GM04504 (cell line): ENCODE data around the gene ANO1.

Experiments used
- DNase-seq: peaks from one replicate; pipeline ENCODE4 v3.0.0-alpha.2; 2012; ENCODE audit warnings: low read depth

The ANO1 gene

DNA sequence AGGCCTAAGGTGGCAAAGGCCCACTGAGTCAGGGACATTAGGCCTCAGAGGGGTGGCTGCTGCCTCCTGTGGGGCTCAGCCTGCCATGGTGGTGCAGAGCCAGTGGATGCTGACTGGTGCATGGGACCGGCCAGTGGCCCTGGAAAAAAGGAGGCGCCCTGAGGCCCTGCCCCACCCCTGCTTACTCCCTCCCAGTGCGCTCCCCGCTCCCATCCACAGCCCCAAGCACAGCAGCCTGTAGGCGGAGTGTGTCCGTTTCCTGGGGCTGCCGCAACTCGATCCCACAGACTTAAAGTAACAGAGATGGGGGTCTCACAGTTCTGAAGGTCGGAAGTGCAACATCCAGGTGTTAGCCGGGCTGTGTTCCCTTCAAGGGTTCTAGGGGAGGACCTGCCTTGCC is 86.6 kb downstream of the ANO1 start:
- no peak for DNase-seq

DNA sequence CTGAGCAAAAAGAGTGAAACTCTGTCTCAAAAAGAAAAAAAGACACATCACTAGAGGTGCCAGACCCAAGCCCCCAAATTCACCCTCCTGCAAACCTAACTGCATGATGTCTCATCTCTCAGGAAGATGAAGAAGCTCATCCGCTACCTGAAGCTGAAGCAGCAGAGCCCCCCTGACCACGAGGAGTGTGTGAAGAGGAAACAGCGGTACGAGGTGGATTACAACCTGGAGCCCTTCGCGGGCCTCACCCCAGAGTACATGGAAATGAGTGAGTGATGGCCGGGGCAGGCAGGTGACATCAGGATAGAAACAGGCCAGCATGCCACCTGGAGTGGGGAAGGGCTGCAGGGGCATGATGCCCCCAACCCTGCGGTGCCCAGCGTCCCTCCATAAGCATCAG is 89.0 kb downstream of the ANO1 start:
- no peak for DNase-seq

DNA sequence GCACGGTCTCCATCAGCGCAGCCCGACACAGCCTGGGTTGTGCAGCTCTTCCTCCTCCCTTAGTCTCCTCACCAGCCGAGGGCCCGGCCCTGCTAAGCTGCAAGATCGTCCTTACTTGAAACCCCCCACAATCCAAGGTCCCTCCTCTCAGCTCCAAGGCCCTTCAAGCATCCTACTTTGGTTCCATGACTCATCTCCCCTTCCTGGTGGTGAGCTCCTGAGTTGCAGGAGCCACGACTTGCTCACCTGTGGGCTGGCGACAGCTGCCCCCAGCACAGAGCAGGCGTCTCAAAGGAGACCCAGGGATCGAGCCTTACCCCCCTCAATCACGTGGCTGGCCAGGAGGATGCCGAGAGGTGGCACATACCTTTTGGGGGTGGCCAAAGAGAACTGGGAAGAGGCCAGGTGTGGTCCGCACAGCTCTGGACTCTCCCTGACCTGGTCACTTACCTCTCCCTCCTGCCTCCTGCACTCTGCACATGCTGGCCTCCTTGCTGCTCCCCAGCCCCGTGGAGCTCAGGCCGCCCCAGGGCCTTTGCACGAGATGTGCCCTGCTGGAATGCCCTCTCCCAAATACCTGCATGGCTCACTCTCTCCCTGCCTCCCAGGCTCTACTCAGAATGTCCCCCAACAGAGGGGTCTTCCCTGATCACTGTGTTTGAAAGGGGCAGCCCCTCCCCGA is 89.7 kb downstream of the ANO1 start:
- DNase-seq: no peak

DNA sequence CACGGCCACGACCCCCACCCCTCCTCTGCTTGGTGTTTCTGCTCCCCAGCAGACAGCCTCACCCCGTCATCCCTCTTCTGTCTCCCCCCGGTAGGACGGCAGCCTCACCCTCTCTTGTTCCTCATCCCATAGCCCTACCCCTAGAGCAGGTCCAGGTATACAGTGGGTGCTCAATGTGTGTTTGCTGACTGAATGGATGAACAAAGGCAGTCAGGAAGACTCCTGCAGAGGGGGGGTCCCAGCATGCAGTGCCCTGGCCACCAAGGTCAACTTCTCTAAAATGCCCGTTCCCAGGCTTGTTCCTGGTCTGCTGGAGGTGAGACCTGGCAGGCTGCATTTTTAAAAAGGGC is 90.3 kb downstream of the ANO1 start:
- no peak for DNase-seq

DNA sequence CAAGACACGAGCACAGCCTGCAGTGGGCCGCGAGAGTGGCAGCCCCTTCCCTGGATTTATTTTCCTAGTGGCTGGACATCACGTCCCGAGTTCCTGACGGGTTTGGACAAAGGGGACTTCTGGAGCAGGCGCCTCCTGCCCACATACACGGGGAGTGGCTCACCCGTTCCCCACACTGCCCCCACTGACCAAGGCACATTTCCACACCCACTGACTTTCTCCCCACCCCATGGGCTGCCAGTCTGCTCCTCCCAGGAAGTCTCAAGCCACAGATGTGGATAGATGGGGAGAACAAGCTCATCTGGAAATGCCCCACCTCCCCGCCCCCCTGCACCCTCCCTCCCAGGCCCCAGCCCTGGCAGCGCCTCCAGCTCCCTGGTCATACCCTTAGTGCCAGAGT is 91.0 kb downstream of the ANO1 start:
- no peak for DNase-seq

DNA sequence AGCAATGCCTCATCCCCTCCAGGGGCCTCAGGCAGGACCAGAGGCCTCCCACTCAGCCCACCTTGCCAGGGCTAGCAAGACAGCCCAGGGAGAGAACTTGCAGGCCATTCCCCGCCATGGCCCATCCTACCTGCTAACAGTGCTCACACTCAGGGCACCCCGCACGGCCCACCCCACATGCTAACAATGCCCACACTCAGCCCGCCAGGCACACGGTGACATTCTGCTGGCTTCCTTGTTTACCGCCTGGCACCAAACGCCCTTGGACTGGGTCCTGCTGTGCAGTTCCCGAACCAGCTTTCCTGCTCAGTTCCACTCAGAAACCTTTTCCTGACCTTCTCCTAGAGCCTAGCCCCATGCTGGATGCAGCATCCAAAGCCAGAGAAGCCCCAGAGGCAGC is 91.5 kb downstream of the ANO1 start:
- DNase-seq: no peak

DNA sequence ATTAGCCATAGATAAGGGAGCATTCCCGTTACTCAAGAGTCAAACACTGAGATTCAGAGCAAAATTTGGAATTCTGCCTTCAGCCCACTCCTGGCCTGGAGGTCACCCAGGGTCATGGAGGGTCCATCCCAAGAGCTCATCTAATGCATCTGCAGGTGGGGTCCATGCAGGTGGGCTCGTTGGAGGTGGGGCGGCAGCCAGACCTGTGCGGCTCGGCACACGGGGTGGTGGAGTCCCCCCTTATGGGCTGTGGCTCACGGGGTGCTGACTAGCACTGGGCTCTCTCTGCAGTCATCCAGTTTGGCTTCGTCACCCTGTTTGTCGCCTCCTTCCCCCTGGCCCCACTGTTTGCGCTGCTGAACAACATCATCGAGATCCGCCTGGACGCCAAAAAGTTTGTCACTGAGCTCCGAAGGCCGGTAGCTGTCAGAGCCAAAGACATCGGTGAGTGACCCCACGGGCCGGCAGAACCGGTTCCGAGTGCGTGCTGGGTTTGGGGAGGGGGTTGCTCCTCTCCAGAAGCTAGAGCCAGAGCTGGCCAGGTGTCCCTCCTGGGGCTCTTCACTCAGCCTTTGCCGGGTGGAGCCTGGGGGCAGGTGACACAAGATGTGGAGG is 92.6 kb downstream of the ANO1 start:
- no peak for DNase-seq

DNA sequence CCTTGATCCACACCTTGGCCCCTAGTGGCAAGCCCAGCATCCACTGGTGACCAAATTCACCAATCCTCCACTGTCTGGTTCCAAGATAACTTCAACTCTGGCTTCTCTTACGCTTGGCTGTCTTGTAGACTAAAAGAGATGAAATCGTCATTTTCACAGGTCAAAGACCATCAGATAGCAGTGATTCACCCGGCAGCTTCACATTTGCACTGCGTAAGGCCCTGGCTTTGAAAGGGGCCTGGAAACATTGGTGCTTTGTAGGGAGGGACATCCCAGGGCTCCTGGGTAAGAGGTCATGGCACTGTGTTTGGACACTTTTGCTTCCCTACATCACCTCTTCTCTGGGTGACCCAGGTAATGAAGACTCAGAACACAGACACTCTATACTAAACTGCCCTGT is 94.9 kb downstream of the ANO1 start:
- no peak for DNase-seq

DNA sequence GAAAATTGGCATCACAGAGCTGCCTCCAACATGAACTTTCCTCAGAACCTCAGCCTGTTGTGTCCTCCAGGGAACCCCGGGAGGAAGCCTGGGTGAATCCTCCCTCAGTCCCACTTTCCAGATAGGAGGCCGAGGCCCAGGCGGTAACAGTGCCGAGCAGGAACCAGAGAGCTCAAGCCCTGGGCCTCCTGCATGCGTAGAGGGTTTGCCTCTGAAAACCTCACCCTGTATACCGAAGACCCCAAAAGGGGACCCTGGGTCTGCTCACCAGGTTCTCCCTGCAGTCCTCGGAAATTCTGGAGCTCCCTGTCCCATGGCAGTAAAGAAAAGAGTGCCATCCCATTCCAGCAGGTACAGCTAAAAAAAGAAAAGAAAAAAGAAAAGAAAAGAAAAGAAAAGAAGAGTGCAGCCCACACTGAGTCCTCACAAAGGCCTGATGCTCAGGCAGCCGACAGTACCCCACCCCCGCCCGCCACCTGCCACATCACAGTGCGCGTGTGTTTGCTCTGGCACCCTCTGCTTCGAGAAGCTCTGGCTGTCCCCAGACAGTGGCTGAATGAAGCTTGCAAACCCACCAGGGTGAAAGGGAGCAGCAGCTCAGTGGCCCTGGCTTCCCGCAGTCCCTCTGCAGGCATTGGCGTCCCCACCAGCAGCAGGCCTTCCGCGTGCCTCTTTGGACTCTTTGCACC is 96.6 kb downstream of the ANO1 start:
- no peak for DNase-seq

DNA sequence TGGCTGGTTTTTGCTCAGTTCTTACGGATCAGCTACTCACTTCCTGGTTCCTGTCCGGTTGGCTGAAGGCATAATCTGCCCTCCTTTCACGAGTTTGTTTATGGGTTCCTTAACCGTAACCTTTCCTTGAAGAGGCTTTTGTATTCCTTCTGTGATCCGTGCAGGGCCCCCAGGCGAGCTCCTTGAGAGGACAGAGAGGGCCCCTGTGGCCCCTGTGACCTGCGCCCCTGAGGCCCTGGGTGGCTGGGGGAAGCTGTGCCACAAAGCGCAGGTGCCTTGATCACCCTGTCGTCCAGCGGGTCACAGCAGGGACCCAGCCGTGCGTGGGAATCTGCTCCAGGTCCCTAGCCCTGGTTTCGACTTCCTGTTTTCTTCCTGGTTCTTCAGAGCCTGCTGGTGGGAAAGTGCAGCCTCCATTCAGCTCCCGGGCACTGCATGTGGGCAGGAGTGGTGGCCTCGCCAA is 97.2 kb downstream of the ANO1 start:
- DNase-seq: no peak

DNA sequence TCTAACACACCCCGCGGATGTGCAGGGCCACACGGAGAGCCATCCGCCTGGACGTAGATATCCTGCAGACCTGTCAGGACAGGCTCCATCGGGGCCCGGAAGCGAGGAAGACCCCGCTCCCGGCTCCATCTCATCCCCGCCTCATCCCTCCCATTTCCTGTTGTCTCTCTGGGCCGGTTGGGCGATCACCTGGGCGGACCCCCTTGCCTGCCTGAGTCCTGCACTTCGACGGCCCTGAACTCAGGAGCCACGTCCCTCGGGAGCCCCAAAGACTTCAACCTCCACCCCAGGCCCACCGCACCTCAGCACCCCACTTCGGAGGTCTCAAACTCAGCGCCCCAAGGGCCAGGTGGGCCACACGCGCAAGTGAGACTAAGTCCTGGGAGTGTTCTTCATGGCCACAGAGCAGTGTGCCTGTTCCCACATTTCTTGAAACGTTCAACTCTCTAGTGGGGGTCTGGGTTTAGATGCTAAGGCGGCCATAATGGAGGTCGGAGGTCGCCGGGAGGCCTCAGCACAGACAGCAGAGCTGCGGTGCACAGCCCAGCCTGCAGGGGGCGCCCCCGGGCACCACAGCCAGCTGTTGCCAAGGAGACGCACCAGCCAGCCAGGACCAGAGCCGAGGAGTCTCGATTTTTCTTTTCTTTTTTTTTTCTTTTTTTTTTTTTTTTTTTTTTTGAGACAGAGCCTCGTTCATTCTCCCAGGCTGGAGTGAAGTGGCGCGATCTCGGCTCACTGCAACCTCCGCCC is 99.0 kb downstream of the ANO1 start:
- DNase-seq: no peak

DNA sequence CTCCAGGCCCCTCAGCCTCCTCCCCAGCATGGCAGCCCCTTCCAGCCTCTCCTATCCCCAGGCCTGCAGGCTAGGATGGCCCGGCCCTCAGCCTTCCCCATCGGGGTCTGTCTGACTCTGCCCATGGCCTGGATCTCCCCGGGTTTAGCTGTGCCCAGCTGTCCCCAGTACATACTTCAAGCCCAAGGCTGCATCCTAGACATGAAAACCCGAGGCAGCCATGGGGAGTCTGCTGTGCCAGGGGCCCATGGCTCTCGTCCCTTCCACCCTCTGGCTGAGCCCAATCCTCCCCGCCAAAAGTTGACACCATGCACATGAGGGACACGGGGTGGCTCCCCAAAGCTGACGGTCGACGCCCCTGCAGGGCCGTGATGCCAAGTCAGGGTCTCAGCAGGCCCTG is 102.8 kb downstream of the ANO1 start:
- DNase-seq: no peak

DNA sequence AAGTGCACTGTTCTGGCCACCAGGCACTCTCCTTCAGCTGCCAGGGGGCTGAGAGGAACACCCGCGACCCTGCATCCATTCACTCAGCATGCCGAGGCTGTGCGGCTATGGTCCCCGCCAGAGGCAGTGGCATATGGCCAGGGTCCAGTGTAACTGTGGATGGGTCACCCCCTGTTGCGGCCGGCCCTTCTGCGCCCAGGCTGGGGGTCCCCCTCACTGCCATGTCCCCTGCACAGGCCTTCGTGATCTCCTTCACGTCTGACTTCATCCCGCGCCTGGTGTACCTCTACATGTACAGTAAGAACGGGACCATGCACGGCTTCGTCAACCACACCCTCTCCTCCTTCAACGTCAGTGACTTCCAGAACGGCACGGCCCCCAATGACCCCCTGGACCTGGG is 104.1 kb downstream of the ANO1 start:
- DNase-seq: no peak

DNA sequence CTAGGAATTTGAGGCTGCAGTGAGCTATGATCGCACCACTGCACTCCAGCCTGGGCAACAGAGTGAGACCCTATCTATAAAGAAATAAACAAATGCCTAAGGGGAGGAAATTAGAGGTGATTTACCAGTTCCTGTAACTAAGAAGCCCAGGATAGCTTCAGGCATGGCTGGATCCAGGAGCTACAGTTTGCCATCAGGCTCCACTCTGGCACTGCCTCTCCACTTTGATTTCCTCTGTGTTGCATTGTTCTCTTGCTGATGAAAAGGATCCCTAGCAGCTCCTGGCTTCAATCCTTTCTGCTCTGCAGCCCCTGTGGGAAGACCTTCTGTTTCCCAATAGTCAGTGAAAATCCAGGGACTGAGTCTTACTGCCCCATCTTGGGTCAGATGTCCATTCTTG is 104.9 kb downstream of the ANO1 start:
- no peak for DNase-seq

DNA sequence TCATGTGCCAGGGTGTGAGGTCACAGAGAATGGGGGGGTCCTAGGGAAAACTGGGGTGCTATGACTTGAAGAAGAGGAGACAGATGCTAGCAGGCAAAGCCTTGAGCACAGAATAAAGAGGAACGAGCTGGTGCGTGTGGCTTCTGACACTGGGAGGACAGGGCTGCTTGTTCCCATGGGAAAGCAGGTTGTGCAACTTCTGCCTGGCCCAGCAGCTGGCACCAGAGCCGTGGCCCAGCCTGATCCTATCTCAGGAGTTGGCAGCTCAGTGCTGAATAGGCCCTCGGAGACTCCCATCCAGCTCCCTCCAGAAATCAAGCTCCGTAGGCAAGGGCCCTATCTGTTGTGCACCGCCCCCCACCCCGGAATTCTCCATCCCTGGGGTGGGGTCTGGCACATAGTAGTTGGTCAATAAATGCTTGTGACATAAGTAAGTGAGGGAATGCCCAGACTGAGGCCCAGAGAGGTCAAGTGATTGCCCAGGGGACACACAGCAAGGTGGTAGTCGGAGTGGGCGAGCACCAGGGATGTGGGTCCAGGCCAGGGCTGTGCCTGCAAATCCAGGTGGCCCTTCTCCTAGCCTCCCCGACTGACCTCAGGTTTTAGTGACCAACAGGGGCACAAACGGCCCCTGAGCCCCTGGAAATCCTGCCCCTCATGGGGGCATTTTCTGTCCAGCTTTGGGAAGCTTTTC is 105.5 kb downstream of the ANO1 start:
- no peak for DNase-seq

DNA sequence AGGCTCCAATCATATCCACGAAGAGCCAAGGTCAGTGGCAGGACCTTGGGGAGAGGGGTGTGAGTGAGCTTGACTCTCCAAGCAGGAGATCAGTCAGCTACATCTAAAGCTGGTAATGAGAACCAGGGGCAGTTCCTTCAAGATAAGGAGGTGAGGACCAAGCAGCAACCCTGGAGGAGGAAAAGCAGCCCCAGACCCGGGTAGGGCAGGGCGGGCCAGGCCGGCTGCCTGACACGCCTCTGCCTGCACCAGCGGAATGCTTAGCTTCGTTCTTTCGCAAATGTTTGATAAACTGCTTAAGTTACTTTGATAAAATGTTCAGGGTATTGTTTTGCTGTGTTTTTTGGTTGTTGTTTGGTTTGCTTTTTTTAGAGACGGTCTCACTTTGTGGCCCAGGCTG is 106.3 kb downstream of the ANO1 start:
- no peak for DNase-seq

DNA sequence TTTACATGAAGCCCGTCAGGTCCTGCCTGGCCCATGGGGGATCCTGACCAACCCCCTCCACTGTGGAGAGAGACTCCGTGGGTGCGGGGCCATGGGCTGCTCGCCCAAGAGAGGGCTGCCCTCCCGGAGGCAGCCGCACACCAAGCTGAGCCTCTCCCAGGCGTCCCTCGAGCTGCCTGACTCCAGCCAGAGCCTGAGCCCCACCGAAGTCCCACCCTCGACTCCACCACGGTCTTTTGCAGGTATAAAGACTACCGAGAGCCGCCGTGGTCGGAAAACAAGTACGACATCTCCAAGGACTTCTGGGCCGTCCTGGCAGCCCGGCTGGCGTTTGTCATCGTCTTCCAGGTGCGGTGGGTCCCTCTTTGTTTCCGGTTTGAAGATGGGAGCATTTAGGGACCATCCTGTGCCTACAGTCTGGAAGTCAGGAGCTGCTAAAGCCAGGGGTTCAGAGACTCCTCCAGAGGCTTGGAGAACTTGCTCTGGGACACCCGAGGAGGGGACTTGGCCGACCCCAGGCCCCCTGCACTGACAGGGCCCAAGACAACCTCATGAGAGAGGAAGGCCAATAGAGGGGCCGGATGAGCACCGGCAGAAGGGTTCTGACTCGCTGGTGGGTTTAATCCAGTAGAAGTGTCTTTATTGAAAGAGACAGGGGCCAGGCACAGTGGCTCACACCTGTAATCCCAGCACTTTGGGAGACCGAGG is 107.4 kb downstream of the ANO1 start:
- no peak for DNase-seq

DNA sequence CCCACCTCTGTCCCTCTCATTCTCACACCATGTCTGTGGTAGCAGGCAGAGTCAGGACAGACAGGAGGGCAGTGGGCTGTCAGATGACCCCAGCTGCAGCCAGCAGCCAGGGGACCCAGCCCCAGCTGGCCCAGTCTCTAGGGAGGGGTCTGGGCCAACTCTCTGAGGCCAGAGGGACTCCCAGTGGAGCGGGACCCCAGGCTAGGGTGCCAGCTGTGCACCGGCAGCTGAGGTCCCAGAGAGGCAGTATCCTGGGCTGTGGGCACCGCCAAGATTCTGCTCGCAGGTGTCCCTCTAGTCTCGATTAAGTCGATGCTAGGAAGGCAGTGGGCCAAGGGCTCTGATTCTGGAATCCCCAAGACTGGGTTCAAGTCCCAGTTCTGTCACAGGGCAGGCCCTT is 108.3 kb downstream of the ANO1 start:
- DNase-seq: no peak

DNA sequence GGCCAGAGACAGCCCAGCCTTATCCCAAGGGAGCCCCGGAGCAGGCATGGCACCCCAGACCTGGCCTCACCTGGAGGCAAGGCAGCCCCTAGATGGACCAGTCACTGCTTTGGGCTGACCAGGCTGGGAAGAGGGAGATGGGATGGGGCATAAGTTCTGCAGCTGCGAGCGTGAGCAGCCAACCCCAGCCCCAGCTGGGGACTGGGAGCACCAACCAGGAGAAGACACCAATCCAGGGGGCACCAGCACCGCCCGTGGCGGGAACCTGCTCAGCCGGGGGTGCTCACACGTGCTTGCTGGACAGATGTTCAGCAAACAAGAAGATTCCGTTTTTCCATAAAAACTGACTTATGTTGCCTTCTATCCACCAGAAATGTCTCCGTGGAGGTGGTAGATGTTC is 108.8 kb downstream of the ANO1 start:
- no peak for DNase-seq

DNA sequence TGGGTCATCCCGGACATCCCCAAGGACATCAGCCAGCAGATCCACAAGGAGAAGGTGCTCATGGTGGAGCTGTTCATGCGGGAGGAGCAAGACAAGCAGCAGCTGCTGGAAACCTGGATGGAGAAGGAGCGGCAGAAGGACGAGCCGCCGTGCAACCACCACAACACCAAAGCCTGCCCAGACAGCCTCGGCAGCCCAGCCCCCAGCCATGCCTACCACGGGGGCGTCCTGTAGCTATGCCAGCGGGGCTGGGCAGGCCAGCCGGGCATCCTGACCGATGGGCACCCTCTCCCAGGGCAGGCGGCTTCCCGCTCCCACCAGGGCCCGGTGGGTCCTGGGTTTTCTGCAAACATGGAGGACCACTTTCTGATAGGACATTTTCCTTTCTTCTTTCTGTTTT is 109.7 kb downstream of the ANO1 start:
- DNase-seq: no peak

DNA sequence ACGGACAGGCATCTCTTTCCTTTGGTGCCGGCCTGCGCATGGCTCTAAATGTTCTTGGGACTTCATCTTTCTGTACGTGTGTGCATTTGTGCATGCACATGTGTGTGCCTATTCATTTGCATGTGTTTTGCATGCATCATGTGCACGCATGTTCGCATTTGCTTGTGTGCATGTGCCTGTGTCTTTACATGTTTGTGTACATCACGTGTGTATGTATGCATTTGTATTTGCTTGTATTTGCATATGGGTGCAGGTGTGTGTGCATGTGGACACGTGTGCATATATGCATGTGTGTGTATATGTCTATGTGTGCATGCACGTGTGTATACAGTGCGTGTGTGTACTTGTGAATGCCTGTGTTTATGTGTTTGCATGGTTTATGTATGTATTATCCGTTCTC is 111.5 kb downstream of the ANO1 start:
- DNase-seq: no peak
